CD14-positive monocyte (primary cell): ENCODE results near the gene NEK6. TPM values are rescaled to one million over a fixed set of nuclear protein-coding genes. Genes with fewer than 3 reads are reported as not detected.

Source experiments
- DNase-seq, 3 donors: peaks; one replicate each; pipeline ENCODE4 v3.0.0-alpha.2; 2011 to 2022
- H2AFZ ChIP-seq: 2 replicates; pipeline ENCODE4 v1.6.0; 2012; ENCODE audit warnings: mild to moderate bottlenecking, low read depth, low read length, inconsistent platforms; ENCODE audit not compliant: insufficient read depth, poor library complexity, severe bottlenecking
- H3K27ac ChIP-seq, 2 donors: 1 replicate in 1 of 2; 2 replicates in 1 of 2; pipeline ENCODE4 v1.5.1; 2012 to 2013; ENCODE audit warnings: low read length in 2 of 2, control low read depth in 1 of 2, inconsistent platforms in 1 of 2, low read depth in 1 of 2, mild to moderate bottlenecking in 1 of 2
- H3K27me3 ChIP-seq, 2 donors: one replicate each; pipeline versions ENCODE4 v1.6.0 to v1.6.1; 2011 to 2013; ENCODE audit warnings: low read length in 2 of 2; ENCODE audit not compliant: control insufficient read depth in 2 of 2, insufficient read depth in 2 of 2
- H3K36me3 ChIP-seq, 2 donors: replicated peaks in 1 of 2; 1 replicate in 1 of 2; 2 replicates in 1 of 2; pipeline versions ENCODE4 v1.5.1 to v1.6.1; 2012 to 2013; ENCODE audit warnings: low read length in 2 of 2, control low read depth in 1 of 2, inconsistent platforms in 1 of 2, mild to moderate bottlenecking in 1 of 2; ENCODE audit not compliant: insufficient read depth in 2 of 2, control insufficient read depth in 1 of 2
- H3K4me1 ChIP-seq, 2 donors: 1 replicate in 1 of 2; 2 replicates in 1 of 2; pipeline versions ENCODE4 v1.5.1 to v1.6.1; 2012 to 2013; ENCODE audit warnings: low read length in 2 of 2, control low read depth in 1 of 2, inconsistent platforms in 1 of 2, mild to moderate bottlenecking in 1 of 2, moderate library complexity in 1 of 2; ENCODE audit not compliant: insufficient read depth in 2 of 2, control insufficient read depth in 1 of 2
- H3K4me2 ChIP-seq: replicated peaks from 2 replicates; pipeline ENCODE3; 2012; ENCODE audit warnings: low read length, moderate library complexity, mild to moderate bottlenecking; ENCODE audit not compliant: poor library complexity, severe bottlenecking; ENCODE audit errors: extremely low read depth
- H3K4me3 ChIP-seq, 3 experiments: fragments of 200-600 bp in 1 of 3; sonication (generic) in 1 of 3; replicated peaks in 1 of 3; 1 replicate in 2 of 3; 2 replicates in 1 of 3; pipeline ENCODE4 v1.5.1; 2011 to 2013; ENCODE audit warnings: low read length in 3 of 3, mild to moderate bottlenecking in 3 of 3, control low read depth in 2 of 3, low read depth in 2 of 3, inconsistent platforms in 1 of 3, moderate library complexity in 1 of 3
- H3K79me2 ChIP-seq: 2 replicates; pipeline ENCODE4 v1.6.0; 2012; ENCODE audit warnings: mild to moderate bottlenecking, control low read depth, inconsistent platforms, low read length, moderate library complexity; ENCODE audit not compliant: insufficient read depth
- H3K9ac ChIP-seq: 2 replicates; pipeline ENCODE4 v1.6.0; 2017; ENCODE audit warnings: low read length, mild to moderate bottlenecking; ENCODE audit not compliant: insufficient read depth, poor library complexity, severe bottlenecking
- H3K9me3 ChIP-seq, 2 donors: replicated peaks in 1 of 2; 1 replicate in 1 of 2; 2 replicates in 1 of 2; pipeline versions ENCODE4 v1.5.1 to v1.6.1; 2012 to 2013; ENCODE audit warnings: low read length in 2 of 2, control low read depth in 1 of 2; ENCODE audit not compliant: control insufficient read depth in 1 of 2, insufficient read depth in 1 of 2
- H4K20me1 ChIP-seq: 2 replicates; pipeline ENCODE4 v1.6.0; 2012; ENCODE audit warnings: mild to moderate bottlenecking, low read length, control low read depth, moderate library complexity; ENCODE audit not compliant: insufficient read depth
- H3K27ac Mint-ChIP-seq, 7 donors: one replicate each; pipeline ENCODE4 v1.8.0; 2020; ENCODE audit warnings: mild to moderate bottlenecking in 7 of 7, mixed read lengths in 7 of 7, moderate library complexity in 6 of 7, inconsistent platforms in 2 of 7
- H3K27me3 Mint-ChIP-seq, 3 donors: one replicate each; pipeline ENCODE4 v1.8.0; 2021 to 2022; ENCODE audit warnings: low read depth in 3 of 3, mild to moderate bottlenecking in 3 of 3, mixed read lengths in 3 of 3, moderate library complexity in 3 of 3, inconsistent platforms in 1 of 3
- H3K36me3 Mint-ChIP-seq, 2 donors: one replicate each; pipeline ENCODE4 v1.8.0; 2020; ENCODE audit warnings: mixed read lengths in 2 of 2, inconsistent platforms in 1 of 2, mild to moderate bottlenecking in 1 of 2
- H3K4me1 Mint-ChIP-seq: one replicate; pipeline ENCODE4 v1.8.0; 2020; ENCODE audit warnings: mild to moderate bottlenecking, mixed read lengths
- H3K4me3 Mint-ChIP-seq, 2 donors: one replicate each; pipeline ENCODE4 v1.8.0; 2020; ENCODE audit warnings: mild to moderate bottlenecking in 2 of 2, mixed read lengths in 2 of 2, moderate library complexity in 1 of 2
- H3K9me3 Mint-ChIP-seq, 7 donors: one replicate each; pipeline ENCODE4 v1.8.0; 2020 to 2022; ENCODE audit warnings: mixed read lengths in 7 of 7, mild to moderate bottlenecking in 6 of 7, moderate library complexity in 6 of 7, inconsistent platforms in 2 of 7
- CTCF ChIP-seq: fragments of 200-600 bp; IDR thresholded peaks from one replicate; pipeline ENCODE4 v1.8.0; 2022; ENCODE audit warnings: antibody characterized with exemption, mild to moderate bottlenecking
- WGBS: methylation state at CpG from one replicate; pipeline ENCODE4 v1.1.5; 2013; ENCODE audit warnings: missing lambda C conversion rate; ENCODE audit not compliant: insufficient coverage; 5-methylcytosine and 5-hydroxymethylcytosine counted together
- intact Hi-C, 2 donors: fragments of 100-400 bp; cut with micrococcal nuclease; formaldehyde crosslinking; loops; one replicate each; pipeline versions ENCODE4 v1.15.0 to v1.15.1; 2023
- polyA plus RNA-seq, 3 donors: library from polyadenylated mRNA; depleted of rRNA in 1 of 3; unstranded in 2 of 3; stranded (reverse) in 1 of 3; fragments of 300-500 nt in 2 of 3; fragments of >200 nt in 1 of 3; fragmentation: Illumina TruSeq in 2 of 3; gene quantifications; 1 replicate in 2 of 3; 2 replicates in 1 of 3; pipeline ENCODE4 v1.2.3, GENCODE V29; 2012 to 2021

Gene NEK6
- polyA plus RNA-seq, 3 donors: 26.1 to 46.0 (median 35.8) TPM

- Histone ChIP-seq H3K4me1 (peaks cover 72 to 85% of the 10 kb centered on the region in 2 donors), H2AFZ (no peak overlapping the region), H3K9ac (peak overlapping the region; percentile 45), H3K9me3 (no peaks in the 10 kb centered on the region), H3K27ac (peak overlapping the region; percentile 76 to 93), H3K4me3 (peak overlapping the region; percentile 18 to 98 (median 40)), H4K20me1 (peaks cover 57% of the 10 kb centered on the region), H3K27me3 (no peaks in the 10 kb centered on the region), H3K36me3 (peaks cover 15% of the 10 kb centered on the region in 2 donors), H3K79me2 (peaks cover 81% of the 10 kb centered on the region), H3K4me2 (peak overlapping the region; percentile 79)
- Mint-ChIP-seq H3K4me3 (peak overlapping the region; percentile 74 to 87), H3K9me3 (no peaks in the 10 kb centered on the region), H3K4me1 (peaks cover 84% of the 10 kb centered on the region), H3K36me3 (peaks cover 21 to 27% of the 10 kb centered on the region in 2 donors), H3K27ac (peak overlapping the region; percentile 92 to 97 (median 95)), H3K27me3 (peaks cover 0 to 2% (median 2%) of the 10 kb centered on the region in 3 donors)
- no peak for TF ChIP-seq CTCF
- 25% methylated on average over 9 of the region's 15 CpGs for WGBS
- peak; percentile 86 to 96 (median 94) for DNase-seq
- intact Hi-C loops: loop anchor here in 1 of 2 donors (1.0 kb wide), 1 partner anchor 42 kb away; no protein-coding TSS in a partner anchor
Measured at GRCh38 chr9:124260769-124261603, 3.2 kb downstream of the NEK6 start.

DNA sequence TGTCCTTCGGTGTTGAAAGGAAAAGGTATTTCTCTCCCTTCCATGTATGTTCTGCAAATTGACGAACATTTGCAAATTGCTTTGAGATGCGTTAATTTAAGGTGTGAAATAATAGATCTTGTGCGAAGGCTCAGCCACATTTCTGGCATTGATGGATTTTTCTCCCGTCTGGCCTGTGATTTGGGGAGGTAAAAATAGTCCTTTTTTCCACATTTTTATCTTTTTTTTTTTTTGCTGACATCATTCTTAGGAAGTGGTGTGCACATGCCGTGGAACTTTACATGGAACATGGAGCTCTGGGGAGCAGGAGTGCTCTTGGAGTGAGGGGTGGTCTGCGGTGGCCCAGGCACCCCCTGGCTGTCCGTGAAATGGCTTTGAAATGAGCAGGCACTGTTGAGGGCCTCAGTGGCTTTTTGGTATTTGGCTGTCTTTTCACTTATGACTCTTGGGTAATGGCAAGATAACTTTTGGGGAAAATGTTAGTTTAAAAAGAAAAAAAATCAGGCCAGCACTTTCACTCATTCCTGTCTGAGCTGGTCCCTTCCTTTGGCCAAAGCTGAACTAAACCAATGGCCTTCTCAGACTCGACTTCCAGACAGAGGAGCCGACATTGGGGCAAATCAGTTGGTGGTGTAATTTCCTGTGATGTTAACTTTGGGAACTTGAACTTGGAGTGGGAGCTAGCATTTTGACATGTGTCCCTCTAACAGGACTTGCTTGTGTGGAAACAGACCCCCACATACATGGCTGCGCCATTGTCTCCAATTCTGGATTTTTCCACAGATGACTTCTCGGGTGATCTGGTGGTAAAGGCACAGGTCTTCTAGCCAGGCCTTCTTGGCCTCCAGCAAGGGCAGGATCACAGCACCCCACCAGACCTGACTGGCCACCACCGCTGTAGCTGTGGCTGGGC, 4.2 kb downstream of the NEK6 start:
- Histone ChIP-seq H3K36me3 (peaks cover 15 to 19% of the 10 kb centered on the region in 2 donors), H3K4me1 (peaks cover 82 to 87% of the 10 kb centered on the region in 2 donors)

More for the DNA sequence above, 4.2 kb downstream of the NEK6 start:
- Mint-ChIP-seq H3K4me1 (peaks cover 86% of the 10 kb centered on the region), H3K4me3 (peak overlapping the region; percentile 74 to 87), H3K27ac (peak overlapping the region; percentile 92 to 97 (median 95)), H3K9me3 (no peaks in the 10 kb centered on the region), H3K36me3 (peaks cover 27 to 33% of the 10 kb centered on the region in 2 donors), H3K27me3 (peaks cover 0 to 2% (median 2%) of the 10 kb centered on the region in 3 donors)
- TF ChIP-seq CTCF: no peak
- Histone ChIP-seq H2AFZ (no peak overlapping the region), H3K9me3 (no peaks in the 10 kb centered on the region), H3K27ac (peak overlapping the region; percentile 76 to 93), H3K79me2 (peaks cover 91% of the 10 kb centered on the region), H4K20me1 (peaks cover 67% of the 10 kb centered on the region), H3K9ac (peak overlapping the region; percentile 37), H3K27me3 (no peaks in the 10 kb centered on the region), H3K4me2 (peak overlapping the region; percentile 79), H3K4me3 (peak overlapping the region; percentile 18 to 98 (median 40))
- intact Hi-C loops: loop anchor here in 1 of 2 donors (1.0 kb wide), 1 partner anchor 43 kb away; no protein-coding TSS in a partner anchor
- WGBS: 47% methylated on average over 5 of the region's 13 CpGs
- peak in 2 of 3 donors; percentile 45 to 73 for DNase-seq
